MCF 10A (cell line): ENCODE measurements around the gene QKI. TPM values are rescaled to one million over a fixed set of nuclear protein-coding genes. Genes with fewer than 3 reads are reported as not detected.

Source experiments
- BruUV-seq: library from RNA; stranded (reverse); fragments of 400-500 nt; replicated peaks from 2 replicates; lab custom pipeline; 2021; lab: Mats Ljungman, UMichigan
- CTCF ChIA-PET: fragments of 300-600 bp; sonication (Branson Sonifier 250); formaldehyde crosslinking; extraction: SDS; loops from one replicate; lab custom pipeline; 2021; ENCODE audit warnings: antibody characterized with exemption, inconsistent platforms; lab: Yijun Ruan, JAX
- POLR2A ChIA-PET: fragments of 300-600, 350-650 bp; sonication (Branson Sonifier 250); formaldehyde crosslinking; extraction: SDS; loops from one replicate; lab custom pipeline; 2020; ENCODE audit warnings: antibody characterized with exemption, inconsistent platforms; lab: Yijun Ruan, JAX
- DNase-seq: peaks from one replicate; pipeline ENCODE4 v3.0.0-alpha.2; 2018; ENCODE audit not compliant: unreplicated experiment
- H3K27ac Mint-ChIP-seq: one replicate; pipeline ENCODE4 v1.8.0; 2022; ENCODE audit warnings: mild to moderate bottlenecking, low read depth, mixed read lengths; ENCODE audit not compliant: unreplicated experiment
- H3K27me3 Mint-ChIP-seq: one replicate; pipeline ENCODE4 v1.8.0; 2022; ENCODE audit warnings: mixed read lengths; ENCODE audit not compliant: insufficient read depth, unreplicated experiment
- H3K36me3 Mint-ChIP-seq: one replicate; pipeline ENCODE4 v1.8.0; 2022; ENCODE audit warnings: mild to moderate bottlenecking, moderate library complexity, mixed read lengths; ENCODE audit not compliant: insufficient read depth, unreplicated experiment
- H3K4me1 Mint-ChIP-seq: one replicate; pipeline ENCODE4 v1.8.0; 2022; ENCODE audit warnings: mixed read lengths; ENCODE audit not compliant: insufficient read depth, unreplicated experiment
- H3K4me3 Mint-ChIP-seq: one replicate; pipeline ENCODE4 v1.8.0; 2022; ENCODE audit warnings: mild to moderate bottlenecking, moderate library complexity, mixed read lengths; ENCODE audit not compliant: unreplicated experiment
- H3K9me3 Mint-ChIP-seq: one replicate; pipeline ENCODE4 v1.8.0; 2022; ENCODE audit warnings: mixed read lengths; ENCODE audit not compliant: unreplicated experiment
- intact Hi-C: fragments of 100-400 bp; cut with micrococcal nuclease; formaldehyde crosslinking; loops from 2 replicates; pipeline ENCODE4 v1.14.1; 2022
- total RNA-seq: library from RNA; stranded (reverse); gene quantifications from 2 replicates; pipeline ENCODE4 v1.2.3, GENCODE V29; 2022
- TF ChIP-seq, protein P1 (sequence below): fragments of 200-600 bp; IDR thresholded peaks from one replicate; pipeline ENCODE4 v1.8.0; 2022; ENCODE audit warnings: antibody characterized with exemption, mild to moderate bottlenecking; ENCODE audit not compliant: unreplicated experiment

The QKI gene
- total RNA-seq, 1 experiment from 2014 or later: 272 TPM

DNA sequence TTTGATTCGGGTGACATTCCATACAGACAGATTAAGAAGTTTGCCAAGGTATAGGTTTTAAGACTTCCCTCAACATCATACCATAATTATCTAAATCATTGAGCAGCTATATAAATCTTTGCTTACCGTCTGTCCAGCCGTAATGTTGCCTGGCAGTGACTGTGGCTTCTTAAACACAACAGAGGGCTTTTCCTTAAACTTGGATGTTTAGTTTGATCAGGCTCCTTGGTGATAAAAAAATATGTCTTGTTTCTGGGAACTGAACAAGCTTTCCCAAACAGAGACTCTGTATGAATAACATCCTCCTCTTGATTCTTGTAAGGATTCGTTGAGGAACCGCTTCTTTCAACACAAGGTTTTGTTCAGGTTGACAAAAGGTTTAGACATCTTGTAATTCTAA lies 130.9 kb downstream of the QKI start:
- POLR2A ChIA-PET: no interaction called here
- Mint-ChIP-seq H3K4me3 (no peak overlapping the region), H3K4me1 (peaks cover 14% of the 10 kb centered on the region), H3K36me3 (peaks cover 26% of the 10 kb centered on the region), H3K27ac (no peak overlapping the region), H3K27me3 (no peaks in the 10 kb centered on the region), H3K9me3 (no peaks in the 10 kb centered on the region)
- CTCF ChIA-PET: interaction anchor here (0.8 kb wide), 1 partner anchor 11 kb away, joined by 3 read pairs; no protein-coding TSS in a partner anchor
- no peak for DNase-seq
- intact Hi-C loops: no loop called here
- TF ChIP-seq, protein P1, sequence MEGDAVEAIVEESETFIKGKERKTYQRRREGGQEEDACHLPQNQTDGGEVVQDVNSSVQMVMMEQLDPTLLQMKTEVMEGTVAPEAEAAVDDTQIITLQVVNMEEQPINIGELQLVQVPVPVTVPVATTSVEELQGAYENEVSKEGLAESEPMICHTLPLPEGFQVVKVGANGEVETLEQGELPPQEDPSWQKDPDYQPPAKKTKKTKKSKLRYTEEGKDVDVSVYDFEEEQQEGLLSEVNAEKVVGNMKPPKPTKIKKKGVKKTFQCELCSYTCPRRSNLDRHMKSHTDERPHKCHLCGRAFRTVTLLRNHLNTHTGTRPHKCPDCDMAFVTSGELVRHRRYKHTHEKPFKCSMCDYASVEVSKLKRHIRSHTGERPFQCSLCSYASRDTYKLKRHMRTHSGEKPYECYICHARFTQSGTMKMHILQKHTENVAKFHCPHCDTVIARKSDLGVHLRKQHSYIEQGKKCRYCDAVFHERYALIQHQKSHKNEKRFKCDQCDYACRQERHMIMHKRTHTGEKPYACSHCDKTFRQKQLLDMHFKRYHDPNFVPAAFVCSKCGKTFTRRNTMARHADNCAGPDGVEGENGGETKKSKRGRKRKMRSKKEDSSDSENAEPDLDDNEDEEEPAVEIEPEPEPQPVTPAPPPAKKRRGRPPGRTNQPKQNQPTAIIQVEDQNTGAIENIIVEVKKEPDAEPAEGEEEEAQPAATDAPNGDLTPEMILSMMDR: no peak
- BruUV-seq: no TSS peak

DNA sequence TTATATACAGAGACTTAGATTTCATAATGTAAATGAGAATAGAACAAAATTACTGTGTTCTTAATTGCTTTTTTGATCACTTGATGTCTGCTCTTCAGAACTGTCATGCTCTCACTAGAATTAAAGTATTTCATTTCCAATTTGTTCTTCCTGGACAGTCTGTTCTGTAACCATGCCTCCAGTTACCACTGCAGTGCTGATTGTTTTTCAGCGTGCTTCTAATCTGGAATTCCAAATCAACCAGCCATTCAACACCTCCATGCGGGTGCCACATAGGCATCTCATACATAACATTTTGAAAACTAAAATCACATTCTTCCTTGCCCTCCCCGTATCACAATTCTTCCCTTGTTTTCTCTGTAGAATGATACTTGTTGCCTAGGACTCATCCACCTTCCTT lies 132.8 kb downstream of the QKI start:
- intact Hi-C loops: no loop called here
- no peaks in the 10 kb centered on the region for H3K9me3 Mint-ChIP-seq
- H3K27ac Mint-ChIP-seq: peak overlapping the region; percentile 4
- H3K4me3 Mint-ChIP-seq: no peak overlapping the region
- peaks cover 8% of the 10 kb centered on the region for H3K4me1 Mint-ChIP-seq
- ChIA-PET POLR2A (no interaction called here), CTCF (no interaction called here)
- no TSS peak for BruUV-seq
- H3K27me3 Mint-ChIP-seq: no peaks in the 10 kb centered on the region
- DNase-seq: no peak
- H3K36me3 Mint-ChIP-seq: peaks cover 24% of the 10 kb centered on the region
- TF ChIP-seq, protein P1: no peak

DNA sequence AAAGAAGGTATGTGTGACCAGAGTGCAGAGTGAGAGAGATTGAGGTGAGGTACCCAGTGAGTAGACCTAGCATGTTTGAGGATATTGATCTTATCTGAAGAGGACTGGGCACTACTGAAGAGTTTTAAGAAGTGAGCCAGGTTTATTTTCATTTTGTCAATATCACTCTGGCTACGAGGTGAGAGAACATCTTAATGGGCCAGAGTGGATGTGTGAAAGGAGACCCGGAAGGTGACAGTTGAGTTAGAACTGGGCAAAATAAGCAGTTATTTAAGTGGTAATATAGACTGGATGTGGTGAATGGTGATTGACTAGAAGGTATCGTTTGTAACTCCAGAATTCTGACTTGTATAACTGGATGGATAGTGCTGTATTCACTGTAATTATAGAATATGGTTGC lies 134.1 kb downstream of the QKI start:
- no peaks in the 10 kb centered on the region for H3K27me3 Mint-ChIP-seq
- no peaks in the 10 kb centered on the region for H3K9me3 Mint-ChIP-seq
- TF ChIP-seq, protein P1: no peak
- peaks cover 6% of the 10 kb centered on the region for H3K4me1 Mint-ChIP-seq
- peak overlapping the region; percentile 79 for H3K27ac Mint-ChIP-seq
- no peak overlapping the region for H3K4me3 Mint-ChIP-seq
- intact Hi-C loops: no loop called here
- ChIA-PET CTCF (no interaction called here), POLR2A (no interaction called here)
- peaks cover 32% of the 10 kb centered on the region for H3K36me3 Mint-ChIP-seq
- BruUV-seq: no TSS peak
- DNase-seq: no peak

DNA sequence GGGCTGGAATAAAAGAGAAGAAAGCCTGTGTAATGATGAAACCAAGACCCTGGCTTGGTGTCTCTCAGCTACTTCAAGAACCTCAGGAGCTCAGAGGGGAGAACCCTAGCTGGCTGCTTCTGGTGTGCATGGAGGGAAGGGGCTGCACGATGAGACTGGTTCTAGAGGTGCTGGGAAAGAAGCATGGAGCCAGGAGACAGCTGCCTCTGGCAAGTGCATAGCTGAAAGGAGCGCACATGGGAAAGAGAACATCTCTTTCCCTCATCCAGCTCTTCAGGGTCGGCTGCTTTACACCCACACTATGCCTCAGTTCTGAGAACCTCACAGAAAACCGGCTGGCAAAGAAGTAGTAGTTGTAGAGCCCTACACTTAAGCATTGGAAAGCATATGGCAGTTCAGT lies 139.5 kb downstream of the QKI start:
- POLR2A ChIA-PET: no interaction called here
- no peak for DNase-seq
- Mint-ChIP-seq H3K27me3 (no peaks in the 10 kb centered on the region), H3K4me3 (no peak overlapping the region), H3K9me3 (peaks cover 5% of the 10 kb centered on the region), H3K4me1 (peaks cover 15% of the 10 kb centered on the region), H3K27ac (no peak overlapping the region), H3K36me3 (peaks cover 46% of the 10 kb centered on the region)
- TF ChIP-seq, protein P1: no peak
- intact Hi-C loops: loop anchor here (2.0 kb wide), 1 partner anchor 125 kb away; no protein-coding TSS in a partner anchor
- BruUV-seq: no TSS peak
- CTCF ChIA-PET: interaction anchor here (0.7 to 1.6 kb wide), 7 partner anchors 17 to 647 kb away, joined by 3 to 5 read pairs (median 3); no protein-coding TSS in a partner anchor
